ENCODE data around the gene IGFBP1.

IGFBP1 gene

GRCh38 chr7:45881759-45882464 lies 6.4 kb upstream of the IGFBP1 start:
- DNase-seq: no peak

GRCh38 chr7:45882465-45882810 lies 5.8 kb upstream of the IGFBP1 start:
- DNase-seq: no peak

- DNase-seq: no peak
Observed at GRCh38 chr7:45884136-45884535, 4.2 kb upstream of the IGFBP1 start.

- DNase-seq: no peak
Observed at GRCh38 chr7:45885264-45885882, 2.9 kb upstream of the IGFBP1 start.

GRCh38 chr7:45886931-45887667 lies 1.2 kb upstream of the IGFBP1 start:
- DNase-seq: no peak

- no peak for DNase-seq
Observed at GRCh38 chr7:45888993-45889366, 692 bp downstream of the IGFBP1 start.

GRCh38 chr7:45889367-45890067 lies 1.2 kb downstream of the IGFBP1 start:
- DNase-seq: no peak

GRCh38 chr7:45890125-45890901 lies 2.0 kb downstream of the IGFBP1 start:
- DNase-seq: no peak

- DNase-seq: no peak
Observed at GRCh38 chr7:45890902-45891461, 2.7 kb downstream of the IGFBP1 start.

GRCh38 chr7:45891462-45892402 lies 3.4 kb downstream of the IGFBP1 start:
- DNase-seq: no peak

- DNase-seq: no peak
Observed at GRCh38 chr7:45892407-45893035, 4.2 kb downstream of the IGFBP1 start.

- DNase-seq: no peak
Observed at GRCh38 chr7:45893374-45893995, 5.2 kb downstream of the IGFBP1 start.

GRCh38 chr7:45893996-45894664 lies 5.8 kb downstream of the IGFBP1 start:
- no peak for DNase-seq

- DNase-seq: no peak
Observed at GRCh38 chr7:45894665-45895062, 6.4 kb downstream of the IGFBP1 start.

- DNase-seq: no peak
Observed at GRCh38 chr7:45897042-45897690, 8.9 kb downstream of the IGFBP1 start.

- DNase-seq: no peak
Observed at GRCh38 chr7:45898222-45898621, 9.9 kb downstream of the IGFBP1 start.

- no peak for DNase-seq
Observed at GRCh38 chr7:45901566-45901965, 13.3 kb downstream of the IGFBP1 start.

GRCh38 chr7:45902820-45903219 lies 14.5 kb downstream of the IGFBP1 start:
- no peak for DNase-seq

GRCh38 chr7:45909561-45909960 lies 21.3 kb downstream of the IGFBP1 start:
- DNase-seq: no peak
